Osteoblast (primary cell): ENCODE measurements around the gene TRUB1. TPM values are rescaled to one million over a fixed set of nuclear protein-coding genes. Genes with fewer than 3 reads are reported as not detected.

Experiments used
- DNase-seq: peaks from one replicate; pipeline ENCODE4 v3.0.0; 2011; ENCODE audit warnings: low spot score, mixed read lengths; ENCODE audit not compliant: insufficient read length; ENCODE audit errors: missing footprints
- H2AFZ ChIP-seq: 2 replicates; pipeline ENCODE4 v1.6.0; 2011; ENCODE audit warnings: mild to moderate bottlenecking, low read length
- H3K27ac ChIP-seq: 2 replicates; pipeline ENCODE4 v1.5.1; 2011; ENCODE audit warnings: mild to moderate bottlenecking, low read depth, low read length, moderate library complexity
- H3K27me3 ChIP-seq: 2 replicates; pipeline ENCODE4 v1.6.0; 2012; ENCODE audit warnings: mild to moderate bottlenecking, control low read depth, inconsistent platforms, low read length, moderate library complexity; ENCODE audit not compliant: insufficient read depth
- H3K36me3 ChIP-seq: 2 replicates; pipeline ENCODE4 v1.5.1; 2011; ENCODE audit warnings: mild to moderate bottlenecking, low read length, control low read depth, moderate library complexity; ENCODE audit not compliant: insufficient read depth
- H3K4me1 ChIP-seq: 2 replicates; pipeline ENCODE4 v1.5.1; 2011; ENCODE audit warnings: mild to moderate bottlenecking, low read length, control low read depth, moderate library complexity; ENCODE audit not compliant: insufficient read depth
- H3K4me2 ChIP-seq: 2 replicates; pipeline ENCODE4 v1.6.0; 2011; ENCODE audit warnings: mild to moderate bottlenecking, low read length; ENCODE audit not compliant: insufficient read depth
- H3K4me3 ChIP-seq: fragments of 200-600 bp; sonication (generic); 3 replicates; pipeline ENCODE4 v1.5.1; 2012; ENCODE audit warnings: mild to moderate bottlenecking, low read length, inconsistent platforms; ENCODE audit not compliant: insufficient read depth
- H3K79me2 ChIP-seq: 2 replicates; pipeline ENCODE4 v1.6.0; 2012; ENCODE audit warnings: mild to moderate bottlenecking, low read length, control low read depth, inconsistent platforms; ENCODE audit not compliant: insufficient read depth
- H3K9me3 ChIP-seq: 2 replicates; pipeline ENCODE4 v1.5.1; 2011; ENCODE audit warnings: low read depth, low read length, control low read depth
- H4K20me1 ChIP-seq: 2 replicates; pipeline ENCODE4 v1.6.0; 2012; ENCODE audit warnings: mild to moderate bottlenecking, low read length, control low read depth; ENCODE audit not compliant: insufficient read depth
- total RNA-seq: library from RNA; depleted of rRNA; stranded (reverse); fragments of >200 nt; gene quantifications from 2 replicates; pipeline ENCODE4 v1.2.3, GENCODE V29; 2012
- TF ChIP-seq, protein P1 (sequence below): IDR thresholded peaks from 2 replicates; pipeline ENCODE4 v1.5.1; 2011; ENCODE audit warnings: mild to moderate bottlenecking, low read depth, low read length, moderate library complexity; ENCODE audit errors: extremely low read depth

Gene TRUB1
- total RNA-seq, 1 donor: 28.6 TPM

- TF ChIP-seq, protein P1, sequence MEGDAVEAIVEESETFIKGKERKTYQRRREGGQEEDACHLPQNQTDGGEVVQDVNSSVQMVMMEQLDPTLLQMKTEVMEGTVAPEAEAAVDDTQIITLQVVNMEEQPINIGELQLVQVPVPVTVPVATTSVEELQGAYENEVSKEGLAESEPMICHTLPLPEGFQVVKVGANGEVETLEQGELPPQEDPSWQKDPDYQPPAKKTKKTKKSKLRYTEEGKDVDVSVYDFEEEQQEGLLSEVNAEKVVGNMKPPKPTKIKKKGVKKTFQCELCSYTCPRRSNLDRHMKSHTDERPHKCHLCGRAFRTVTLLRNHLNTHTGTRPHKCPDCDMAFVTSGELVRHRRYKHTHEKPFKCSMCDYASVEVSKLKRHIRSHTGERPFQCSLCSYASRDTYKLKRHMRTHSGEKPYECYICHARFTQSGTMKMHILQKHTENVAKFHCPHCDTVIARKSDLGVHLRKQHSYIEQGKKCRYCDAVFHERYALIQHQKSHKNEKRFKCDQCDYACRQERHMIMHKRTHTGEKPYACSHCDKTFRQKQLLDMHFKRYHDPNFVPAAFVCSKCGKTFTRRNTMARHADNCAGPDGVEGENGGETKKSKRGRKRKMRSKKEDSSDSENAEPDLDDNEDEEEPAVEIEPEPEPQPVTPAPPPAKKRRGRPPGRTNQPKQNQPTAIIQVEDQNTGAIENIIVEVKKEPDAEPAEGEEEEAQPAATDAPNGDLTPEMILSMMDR: no peak
- Histone ChIP-seq H3K27me3 (no peaks in the 10 kb centered on the region), H2AFZ (no peak overlapping the region), H3K79me2 (no peaks in the 10 kb centered on the region), H3K4me1 (peaks cover 20% of the 10 kb centered on the region), H3K27ac (no peak overlapping the region), H3K9me3 (no peaks in the 10 kb centered on the region), H3K36me3 (no peaks in the 10 kb centered on the region), H4K20me1 (no peaks in the 10 kb centered on the region), H3K4me3 (no peak overlapping the region), H3K4me2 (no peak overlapping the region)
- DNase-seq: no peak
These were observed 9.2 kb upstream of the TRUB1 start for GRCh38 chr10:114928818-114929217.

DNA sequence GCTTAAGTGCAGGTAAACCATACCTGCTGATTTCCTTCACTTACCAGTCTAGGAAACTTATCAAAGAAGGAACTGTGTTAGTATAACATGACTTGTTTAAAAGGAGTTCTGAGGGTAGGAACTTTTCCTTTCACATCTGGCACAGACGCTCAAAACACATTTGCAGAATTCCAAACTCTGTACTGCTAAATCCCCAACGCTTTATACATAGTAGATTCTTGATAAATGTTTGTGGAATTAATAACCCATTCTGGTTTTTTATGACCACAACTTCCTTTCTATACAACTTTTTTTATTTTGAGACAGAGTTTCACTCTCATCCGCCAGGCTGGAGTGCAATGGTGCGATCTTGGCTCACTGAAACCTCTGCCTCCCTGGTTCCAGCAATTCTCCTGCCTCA, 7.7 kb upstream of the TRUB1 start:
- H3K4me2 ChIP-seq: no peak overlapping the region
- H3K4me1 ChIP-seq: peaks cover 17% of the 10 kb centered on the region
- no peaks in the 10 kb centered on the region for H4K20me1 ChIP-seq
- H2AFZ ChIP-seq: no peak overlapping the region
- no peak for DNase-seq
- no peaks in the 10 kb centered on the region for H3K36me3 ChIP-seq
- H3K9me3 ChIP-seq: no peaks in the 10 kb centered on the region
- H3K4me3 ChIP-seq: no peak overlapping the region
- TF ChIP-seq, protein P1: no peak
- H3K27ac ChIP-seq: no peak overlapping the region
- no peaks in the 10 kb centered on the region for H3K27me3 ChIP-seq
- H3K79me2 ChIP-seq: no peaks in the 10 kb centered on the region

GRCh38 chr10:114931072-114931679, 6.8 kb upstream of the TRUB1 start:
- no peak overlapping the region for H3K4me3 ChIP-seq
- no peak for DNase-seq
- H3K36me3 ChIP-seq: no peaks in the 10 kb centered on the region
- H4K20me1 ChIP-seq: no peaks in the 10 kb centered on the region
- H3K79me2 ChIP-seq: no peaks in the 10 kb centered on the region
- TF ChIP-seq, protein P1: no peak
- H3K27me3 ChIP-seq: no peaks in the 10 kb centered on the region
- H3K4me2 ChIP-seq: no peak overlapping the region
- H2AFZ ChIP-seq: no peak overlapping the region
- H3K4me1 ChIP-seq: peaks cover 8% of the 10 kb centered on the region
- H3K9me3 ChIP-seq: no peaks in the 10 kb centered on the region
- no peak overlapping the region for H3K27ac ChIP-seq

DNA sequence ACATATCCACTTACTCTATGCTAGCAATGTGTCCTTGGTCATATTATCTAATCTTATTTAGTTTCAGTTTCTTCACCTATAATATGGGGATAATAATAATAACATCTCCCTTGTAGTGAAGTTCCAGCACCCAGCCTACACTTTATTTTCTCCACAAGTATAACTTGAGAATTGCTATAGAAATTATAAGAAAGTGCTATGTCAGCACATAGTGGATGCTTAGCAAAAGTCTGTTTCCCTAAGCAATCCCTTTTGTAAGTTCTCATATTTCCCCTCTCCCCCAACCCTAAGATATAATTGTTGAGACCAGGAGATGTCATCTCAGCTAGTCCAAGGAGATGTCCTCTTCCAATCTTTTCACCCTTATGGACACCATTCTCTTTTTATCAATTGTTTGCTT, 5.8 kb upstream of the TRUB1 start:
- TF ChIP-seq, protein P1: no peak
- Histone ChIP-seq H3K4me2 (no peak overlapping the region), H3K36me3 (no peaks in the 10 kb centered on the region), H3K9me3 (no peaks in the 10 kb centered on the region), H3K4me1 (peaks cover 7% of the 10 kb centered on the region), H3K4me3 (no peak overlapping the region), H3K79me2 (no peaks in the 10 kb centered on the region), H4K20me1 (no peaks in the 10 kb centered on the region), H2AFZ (no peak overlapping the region), H3K27ac (no peak overlapping the region), H3K27me3 (no peaks in the 10 kb centered on the region)
- no peak for DNase-seq
